HEK293 (cell line): ENCODE measurements around the gene TM7SF2.
"Not testable (repeated sequence)": the region's sequence is repeated elsewhere in the genome, so short reads cannot be mapped to it uniquely, and the experiment has no call there.

Source experiments
- CTCF ChIA-PET: fragments of 350-600 bp; formaldehyde crosslinking; extraction: SDS; loops from one replicate; lab custom pipeline; 2021; ENCODE audit warnings: antibody characterized with exemption; lab: Yijun Ruan, JAX
- POLR2A ChIA-PET: fragments of 300-600 bp; formaldehyde crosslinking; extraction: SDS; loops from one replicate; lab custom pipeline; 2020; ENCODE audit warnings: antibody characterized with exemption, inconsistent platforms; lab: Yijun Ruan, JAX
- H3K27ac ChIP-seq: fragments of 200-500 bp; sonication (Bioruptor generic); 2 replicates; pipeline ENCODE4 v1.5.1; 2014; ENCODE audit warnings: low read depth, low read length, control low read depth, inconsistent platforms; ENCODE audit errors: extremely low read depth
- H3K36me3 ChIP-seq, 2 experiments: fragments of 200-500 bp in 1 of 2; sonication (Bioruptor generic) in 1 of 2; 1 replicate in 1 of 2; 2 replicates in 1 of 2; pipeline ENCODE4 v1.5.1; 2014 to 2017; ENCODE audit warnings: inconsistent platforms in 2 of 2, low read length in 2 of 2; ENCODE audit not compliant: control insufficient read depth in 2 of 2, insufficient read depth in 1 of 2
- H3K4me1 ChIP-seq: fragments of 200-500 bp; sonication (Bioruptor generic); 2 replicates; pipeline ENCODE4 v1.5.1; 2014; ENCODE audit warnings: mild to moderate bottlenecking, low read length, inconsistent platforms; ENCODE audit not compliant: control insufficient read depth, insufficient read depth
- H3K4me3 ChIP-seq: 2 replicates; pipeline ENCODE4 v1.5.1; 2011; ENCODE audit warnings: low read depth, mild to moderate bottlenecking, control low read depth, low read length, moderate library complexity
- H3K9me3 ChIP-seq: fragments of 200-500 bp; sonication (Bioruptor generic); 2 replicates; pipeline ENCODE4 v1.5.1; 2014; ENCODE audit warnings: low read depth, low read length, inconsistent platforms; ENCODE audit not compliant: control insufficient read depth, insufficient read depth
- BCL11B ChIP-seq: fragments of 450-650 bp; formaldehyde crosslinking; IDR thresholded peaks from 2 replicates; pipeline ENCODE4 v1.5.1; 2016; ENCODE audit warnings: low read depth, missing biosample characterization, missing genetic modification characterization
- CTCF ChIP-seq: fragments of 450-650 bp; formaldehyde crosslinking; IDR thresholded peaks from 2 replicates; pipeline ENCODE4 v1.5.1; 2016; ENCODE audit warnings: missing biosample characterization, missing genetic modification characterization
- ELK4 ChIP-seq: IDR thresholded peaks from 2 replicates; pipeline ENCODE4 v1.6.1; 2011; ENCODE audit warnings: mild to moderate bottlenecking, low read depth, low read length, borderline replicate concordance
- KLF16 ChIP-seq: fragments of 450-650 bp; formaldehyde crosslinking; IDR thresholded peaks from 2 replicates; pipeline ENCODE4 v1.5.1; 2017; ENCODE audit warnings: missing biosample characterization, missing genetic modification characterization
- KLF17 ChIP-seq: fragments of 450-650 bp; formaldehyde crosslinking; IDR thresholded peaks from 2 replicates; pipeline ENCODE4 v1.5.1; 2016; ENCODE audit warnings: missing biosample characterization, missing genetic modification characterization
- WT1 ChIP-seq: fragments of 450-650 bp; formaldehyde crosslinking; IDR thresholded peaks from 2 replicates; pipeline ENCODE4 v1.5.1; 2016; ENCODE audit warnings: missing biosample characterization, missing genetic modification characterization
- ZNF10 ChIP-seq: fragments of 450-650 bp; formaldehyde crosslinking; IDR thresholded peaks from 2 replicates; pipeline ENCODE4 v1.5.1; 2017; ENCODE audit warnings: missing biosample characterization, missing genetic modification characterization
- ZNF335 ChIP-seq: fragments of 450-650 bp; formaldehyde crosslinking; conservative IDR thresholded peaks from 2 replicates; pipeline ENCODE4 v1.5.1; 2016; ENCODE audit warnings: missing biosample characterization, missing genetic modification characterization
- ZNF362 ChIP-seq: fragments of 450-650 bp; formaldehyde crosslinking; IDR thresholded peaks from 2 replicates; pipeline ENCODE4 v1.5.1; 2016; ENCODE audit warnings: missing biosample characterization, missing genetic modification characterization
- ZNF449 ChIP-seq: fragments of 450-650 bp; formaldehyde crosslinking; IDR thresholded peaks from 2 replicates; pipeline ENCODE4 v1.5.1; 2017; ENCODE audit warnings: missing biosample characterization, mild to moderate bottlenecking, missing genetic modification characterization, moderate library complexity
- ZNF513 ChIP-seq: fragments of 450-650 bp; IDR thresholded peaks from 2 replicates; pipeline ENCODE4 v1.5.1; 2018; ENCODE audit warnings: missing biosample characterization, missing genetic modification characterization
- ZNF585B ChIP-seq: fragments of 450-650 bp; formaldehyde crosslinking; IDR thresholded peaks from 2 replicates; pipeline ENCODE4 v1.5.1; 2016; ENCODE audit warnings: missing biosample characterization, missing genetic modification characterization
- ZNF621 ChIP-seq: fragments of 450-650 bp; formaldehyde crosslinking; IDR thresholded peaks from 2 replicates; pipeline ENCODE4 v1.5.1; 2017; ENCODE audit warnings: missing biosample characterization, missing genetic modification characterization
- ZSCAN16 ChIP-seq: fragments of 450-650 bp; formaldehyde crosslinking; IDR thresholded peaks from 2 replicates; pipeline ENCODE4 v1.5.1; 2016; ENCODE audit warnings: missing biosample characterization, missing genetic modification characterization

The TM7SF2 gene

GRCh38 chr11:65118097-65118837, 6.6 kb downstream of the TM7SF2 start:
- H3K27ac ChIP-seq: no peak overlapping the region
- POLR2A ChIA-PET: interaction anchor here (0.9 to 1.8 kb wide), 5 partner anchors 17 to 122 kb away, joined by 3 to 8 read pairs (median 7); partner anchors contain the start of genes BATF2, CAPN1 and VPS51
- peaks cover 3 to 62% of the 10 kb centered on the region in 2 experiments; a peak in 2 of 3 replicates for H3K36me3 ChIP-seq
- TF ChIP-seq KLF17 (tag by site-specific recombination): no peak
- TF ChIP-seq KLF16 (tag by site-specific recombination): 0 out of 2 replicates have a peak, but pooled peaks have one; percentile 5
- 0 out of 2 replicates have a peak, but pooled peaks have one; percentile 2 for TF ChIP-seq CTCF (tag by site-specific recombination)
- TF ChIP-seq, all 188 proteins: peak for 2
- Histone ChIP-seq H3K4me1 (peaks cover 3% of the 10 kb centered on the region; the same call in 1 of the 2 replicates), H3K4me3 (no peak overlapping the region), H3K9me3 (no peaks in the 10 kb centered on the region)
- CTCF ChIA-PET: interaction anchor here (0.6 to 2.9 kb wide), 16 partner anchors 8 to 303 kb away, joined by 3 to 11 read pairs (median 4); partner anchors contain the start of gene SYVN1

GRCh38 chr11:65118891-65119669, 7.4 kb downstream of the TM7SF2 start:
- CTCF ChIA-PET: interaction anchor here (0.8 to 3.4 kb wide), 12 partner anchors 8 to 304 kb away, joined by 3 to 37 read pairs (median 5); partner anchors contain the start of genes SYVN1 and TM7SF2
- not testable (repeated sequence) for H3K4me3 ChIP-seq, H3K9me3 ChIP-seq, H3K27ac ChIP-seq, H3K4me1 ChIP-seq
- H3K36me3 ChIP-seq: peaks cover 3 to 61% of the 10 kb centered on the region in 2 experiments; a peak in 2 of 3 replicates
- POLR2A ChIA-PET: interaction anchor here (1.3 kb wide), 1 partner anchor 63 kb away, joined by 6 read pairs; the partner anchor contains the start of gene CAPN1

- ChIA-PET POLR2A (interaction anchor here (1.3 kb wide), 1 partner anchor 62 kb away, joined by 6 read pairs; the partner anchor contains the start of gene CAPN1), CTCF (interaction anchor here (1.6 to 3.4 kb wide), 3 partner anchors 9 to 272 kb away, joined by 7 to 37 read pairs (median 10); partner anchors contain the start of gene TM7SF2)
- Histone ChIP-seq H3K4me1 (peaks cover 3% of the 10 kb centered on the region; the same call in 1 of the 2 replicates), H3K9me3 (no peaks in the 10 kb centered on the region), H3K27ac (no peak overlapping the region), H3K4me3 (no peak overlapping the region), H3K36me3 (peaks cover 3 to 61% of the 10 kb centered on the region in 2 experiments; a peak in 2 of 3 replicates)
- TF ChIP-seq ZNF513: no peak
- no peak for TF ChIP-seq ZNF10 (tag by site-specific recombination)
- TF ChIP-seq BCL11B (tag by site-specific recombination): no peak
- TF ChIP-seq ZSCAN16: no peak
- no peak for TF ChIP-seq ZNF335 (tag by site-specific recombination)
- no peak for TF ChIP-seq ZNF585B
- TF ChIP-seq ZNF621 (tag by site-specific recombination): no peak
- no peak for TF ChIP-seq ZNF449 (tag by site-specific recombination)
- no peak for TF ChIP-seq ELK4
- TF ChIP-seq ZNF362: no peak
- no peak for TF ChIP-seq WT1 (tag by site-specific recombination)
Observed at GRCh38 chr11:65119670-65119995, 8.0 kb downstream of the TM7SF2 start.
